Activated naive CD4-positive, alpha-beta T cell treated with anti-CD3 and anti-CD28 coated beads for 36 hours (primary cell): Measurements from ENCODE around the gene ANKRD50. TPM values are rescaled to one million over a fixed set of nuclear protein-coding genes. Genes with fewer than 3 reads are reported as not detected.

Source experiments
- CTCF ChIA-PET: fragments of 350-600 bp; sonication (Branson Sonifier 250); formaldehyde crosslinking; loops from one replicate; lab custom pipeline; 2021; ENCODE audit warnings: antibody characterized with exemption; lab: Charles Lee
- DNase-seq: peaks from one replicate; pipeline ENCODE4 v3.0.0-alpha.2; 2020
- H3K27ac Mint-ChIP-seq: one replicate; pipeline ENCODE4 v1.8.0; 2021; ENCODE audit warnings: mild to moderate bottlenecking, mixed read lengths
- H3K27me3 Mint-ChIP-seq: one replicate; pipeline ENCODE4 v1.8.0; 2021; ENCODE audit warnings: low read depth, mixed read lengths
- H3K36me3 Mint-ChIP-seq: one replicate; pipeline ENCODE4 v1.8.0; 2021; ENCODE audit warnings: low read depth, mixed read lengths
- H3K4me1 Mint-ChIP-seq: one replicate; pipeline ENCODE4 v1.8.0; 2021; ENCODE audit warnings: low read depth, mixed read lengths
- H3K4me3 Mint-ChIP-seq: one replicate; pipeline ENCODE4 v1.8.0; 2021; ENCODE audit warnings: mild to moderate bottlenecking, moderate library complexity, mixed read lengths
- H3K9me3 Mint-ChIP-seq: one replicate; pipeline ENCODE4 v1.8.0; 2021; ENCODE audit warnings: mixed read lengths
- intact Hi-C: fragments of 100-400 bp; cut with micrococcal nuclease; formaldehyde crosslinking; loops from one replicate; pipeline ENCODE4 v1.15.1; 2023
- total RNA-seq, 2 experiments: library from RNA; stranded (reverse); gene quantifications; one replicate each; pipeline ENCODE4 v1.2.3, GENCODE V29; 2021

The ANKRD50 gene
- total RNA-seq, 2 experiments from 2014 or later, result 0.57 to 0.74 TPM

DNA sequence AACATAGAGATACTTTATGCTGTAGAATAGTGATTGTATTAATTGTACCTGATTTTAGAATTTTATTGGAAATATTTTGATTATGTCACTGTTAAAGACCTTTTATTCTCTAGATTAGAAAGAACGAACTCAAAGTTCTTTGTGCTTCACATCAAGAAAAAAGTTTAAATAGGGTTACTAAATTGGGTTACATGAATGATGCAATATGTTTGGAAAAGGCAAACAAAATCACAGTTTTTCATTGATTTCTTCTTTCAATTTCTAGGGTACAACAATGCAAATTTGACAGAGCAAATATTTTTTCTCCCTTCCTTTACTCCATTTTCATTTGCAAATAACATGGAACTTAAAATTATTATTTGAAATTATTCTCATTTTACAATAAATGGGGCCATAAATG is 24.0 kb upstream of the ANKRD50 start:
- intact Hi-C loops, result no loop called here
- H3K27me3 Mint-ChIP-seq, result no peaks in the 10 kb centered on the region

GRCh38 chr4:124727331-124727890 is 14.9 kb upstream of the ANKRD50 start:
- DNase-seq, result no peak
- Mint-ChIP-seq H3K27ac (no peak overlapping the region), H3K9me3 (no peaks in the 10 kb centered on the region), H3K4me1 (no peaks in the 10 kb centered on the region), H3K4me3 (no peak overlapping the region), H3K27me3 (no peaks in the 10 kb centered on the region), H3K36me3 (no peaks in the 10 kb centered on the region)
- intact Hi-C loops, result no loop called here
- CTCF ChIA-PET, result no interaction called here

More for the DNA sequence above, 24.0 kb upstream of the ANKRD50 start:
- Mint-ChIP-seq H3K4me1 (no peaks in the 10 kb centered on the region), H3K27ac (no peak overlapping the region), H3K9me3 (no peaks in the 10 kb centered on the region), H3K36me3 (no peaks in the 10 kb centered on the region), H3K4me3 (no peak overlapping the region)
- CTCF ChIA-PET, result no interaction called here
- DNase-seq, result no peak

DNA sequence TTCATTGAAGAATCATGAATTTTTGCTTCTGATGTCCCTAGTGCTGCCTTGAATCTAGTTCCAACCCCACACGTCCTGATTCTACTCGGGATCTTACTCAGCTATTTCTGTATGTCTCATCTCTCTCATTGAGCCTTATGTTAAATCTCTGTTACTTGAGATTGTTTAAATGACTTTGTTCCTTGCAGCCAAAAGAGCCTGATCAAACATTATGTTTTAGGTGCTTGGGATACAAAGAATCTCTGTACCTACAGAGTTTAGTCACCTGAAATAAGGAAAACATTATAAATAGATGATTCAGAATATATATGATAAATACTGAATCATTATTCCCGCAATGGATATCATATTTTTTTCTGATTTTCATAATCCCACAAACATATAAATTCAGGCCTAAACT is 13.7 kb upstream of the ANKRD50 start:
- H3K27me3 Mint-ChIP-seq, result no peaks in the 10 kb centered on the region
- H3K4me3 Mint-ChIP-seq, result no peak overlapping the region
- no peak for DNase-seq
- no peaks in the 10 kb centered on the region for H3K4me1 Mint-ChIP-seq
- intact Hi-C loops, result no loop called here
- H3K9me3 Mint-ChIP-seq, result no peaks in the 10 kb centered on the region
- no peaks in the 10 kb centered on the region for H3K36me3 Mint-ChIP-seq
- H3K27ac Mint-ChIP-seq, result no peak overlapping the region
- CTCF ChIA-PET, result no interaction called here

GRCh38 chr4:124722071-124722470 is 9.5 kb upstream of the ANKRD50 start:
- Mint-ChIP-seq H3K27me3 (no peaks in the 10 kb centered on the region), H3K27ac (no peak overlapping the region)
- intact Hi-C loops, result no loop called here

DNA sequence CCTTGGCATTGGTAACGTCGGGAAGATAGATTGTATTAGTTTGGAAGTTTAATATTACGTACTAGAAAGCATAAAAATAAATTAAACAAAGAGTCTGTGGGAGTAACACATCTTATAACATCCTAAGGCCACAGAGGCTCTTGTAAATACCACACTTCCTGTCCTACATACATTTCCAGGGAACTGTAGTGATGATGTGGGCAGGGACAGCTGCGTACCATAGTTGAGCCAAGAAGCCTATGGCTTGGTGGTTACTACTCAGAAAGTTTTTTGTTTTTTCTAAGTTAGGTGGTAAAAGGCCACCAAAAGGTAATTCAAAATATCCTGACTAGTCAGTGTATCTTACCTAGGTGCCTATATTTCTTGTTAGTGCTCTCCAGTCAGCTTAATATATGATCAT is 4.6 kb upstream of the ANKRD50 start:
- intact Hi-C loops, result loop anchor here (10.0 kb wide), 1 partner anchor 382 kb away; no protein-coding TSS in a partner anchor
- CTCF ChIA-PET, result no interaction called here
- no peak for DNase-seq
- Mint-ChIP-seq H3K36me3 (no peaks in the 10 kb centered on the region), H3K4me3 (no peak overlapping the region), H3K27ac (no peak overlapping the region), H3K4me1 (peaks cover 4% of the 10 kb centered on the region), H3K9me3 (no peaks in the 10 kb centered on the region), H3K27me3 (peaks cover 5% of the 10 kb centered on the region)

More at GRCh38 chr4:124722071-124722470, 9.5 kb upstream of the ANKRD50 start:
- CTCF ChIA-PET, result no interaction called here
- H3K36me3 Mint-ChIP-seq, result no peaks in the 10 kb centered on the region
- no peaks in the 10 kb centered on the region for H3K9me3 Mint-ChIP-seq
- no peak overlapping the region for H3K4me3 Mint-ChIP-seq
- DNase-seq, result no peak
- no peaks in the 10 kb centered on the region for H3K4me1 Mint-ChIP-seq

DNA sequence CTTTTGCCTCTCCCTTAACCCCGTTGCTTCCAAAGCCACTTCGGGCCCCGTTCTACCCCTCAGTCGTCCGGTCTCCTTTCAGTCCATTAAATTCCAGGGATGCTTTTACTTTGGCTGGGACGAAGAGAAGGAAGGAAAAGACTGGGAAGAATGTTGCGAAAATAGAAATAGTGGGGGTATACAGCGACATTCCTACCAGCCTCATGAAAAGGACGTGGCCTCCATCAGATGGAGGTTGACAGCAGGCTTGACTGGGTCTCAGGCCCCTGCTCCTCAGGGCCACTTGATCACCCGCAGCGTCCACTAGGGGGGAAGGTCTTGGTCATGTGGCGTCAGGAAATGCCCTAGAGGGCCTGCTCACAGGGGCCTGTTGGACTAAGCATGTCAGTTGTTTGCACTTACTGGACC is 657 bp upstream of the ANKRD50 start:
- CTCF ChIA-PET, result no interaction called here
- Mint-ChIP-seq H3K27me3 (peaks cover 10% of the 10 kb centered on the region), H3K9me3 (no peaks in the 10 kb centered on the region), H3K4me1 (peaks cover 7% of the 10 kb centered on the region), H3K4me3 (peak overlapping the region; percentile 79), H3K27ac (no peak overlapping the region), H3K36me3 (no peaks in the 10 kb centered on the region)
- intact Hi-C loops, result loop anchor here (10.0 kb wide), 1 partner anchor 378 kb away; no protein-coding TSS in a partner anchor
- peak; percentile 14 for DNase-seq

- Mint-ChIP-seq H3K27me3 (peaks cover 10% of the 10 kb centered on the region), H3K4me3 (no peak overlapping the region), H3K36me3 (no peaks in the 10 kb centered on the region), H3K4me1 (peaks cover 7% of the 10 kb centered on the region), H3K9me3 (no peaks in the 10 kb centered on the region), H3K27ac (no peak overlapping the region)
- CTCF ChIA-PET, result no interaction called here
- DNase-seq, result peak; percentile 11
- intact Hi-C loops, result loop anchor here (10.0 kb wide), 1 partner anchor 377 kb away; no protein-coding TSS in a partner anchor
Observed at GRCh38 chr4:124711471-124712371, 811 bp downstream of the ANKRD50 start.

DNA sequence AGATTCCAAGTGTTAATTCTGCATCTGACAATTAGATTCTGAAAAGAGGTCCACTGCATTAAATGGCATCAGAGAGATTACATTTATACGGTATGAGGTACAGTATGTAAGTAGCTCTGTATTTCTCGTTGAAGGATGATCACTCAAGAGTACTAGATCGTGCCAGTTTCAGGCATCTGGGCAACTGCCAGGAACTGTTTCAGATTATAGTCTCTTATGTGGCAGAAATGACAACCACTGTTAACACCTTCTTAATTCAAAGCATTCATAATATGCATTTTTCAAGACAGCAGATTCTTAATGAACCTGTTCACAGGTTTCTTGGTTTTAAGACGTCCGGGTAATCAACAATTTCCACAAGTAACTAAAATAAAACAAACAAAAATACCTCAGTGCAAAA is 1.6 kb downstream of the ANKRD50 start:
- peak; percentile 4 for DNase-seq
- Mint-ChIP-seq H3K4me3 (no peak overlapping the region), H3K4me1 (peaks cover 7% of the 10 kb centered on the region), H3K27ac (no peak overlapping the region), H3K36me3 (no peaks in the 10 kb centered on the region), H3K27me3 (peaks cover 6% of the 10 kb centered on the region), H3K9me3 (no peaks in the 10 kb centered on the region)
- intact Hi-C loops, result loop anchor here (10.0 kb wide), 1 partner anchor 376 kb away; no protein-coding TSS in a partner anchor
- CTCF ChIA-PET, result no interaction called here

DNA sequence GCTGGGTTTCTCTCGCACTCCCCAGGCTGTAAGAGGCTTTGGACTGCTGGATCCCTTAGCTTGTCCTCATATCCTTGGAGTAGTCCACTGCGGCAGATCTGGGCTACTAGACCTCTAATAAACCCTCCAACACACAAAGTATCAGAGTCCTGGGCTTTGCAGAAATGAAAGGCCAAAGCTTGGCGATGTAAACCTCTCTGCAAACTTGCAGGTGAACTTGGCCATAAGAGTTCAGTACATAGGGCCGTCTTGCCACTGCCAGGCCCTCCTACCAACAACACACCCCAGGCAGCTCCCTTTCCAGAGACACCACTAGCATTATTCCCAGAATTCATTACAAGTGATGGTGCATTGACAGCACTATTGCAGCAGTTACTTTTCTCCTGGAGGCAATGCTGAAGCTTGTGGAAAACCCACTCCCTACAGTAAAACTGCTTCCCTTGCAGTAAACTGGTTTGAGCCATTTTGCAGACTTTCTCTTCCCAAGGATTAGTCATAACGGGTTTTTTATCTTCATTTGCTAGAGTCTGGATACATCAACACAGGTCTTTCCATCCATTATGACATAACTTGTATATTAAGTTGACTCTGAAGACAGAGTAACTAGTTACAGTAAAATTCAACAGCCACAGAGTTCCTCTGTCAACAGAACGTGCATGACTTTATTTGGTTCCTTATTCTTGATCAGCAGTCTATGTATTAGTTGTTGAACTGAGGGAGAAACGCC is 2.4 kb downstream of the ANKRD50 start:
- H3K27me3 Mint-ChIP-seq, result peaks cover 6% of the 10 kb centered on the region
- no peak overlapping the region for H3K4me3 Mint-ChIP-seq
- CTCF ChIA-PET, result no interaction called here
- DNase-seq, result no peak
- no peaks in the 10 kb centered on the region for H3K36me3 Mint-ChIP-seq
- intact Hi-C loops, result loop anchor here (10.0 kb wide), 1 partner anchor 375 kb away; no protein-coding TSS in a partner anchor
- peaks cover 7% of the 10 kb centered on the region for H3K4me1 Mint-ChIP-seq
- no peak overlapping the region for H3K27ac Mint-ChIP-seq
- H3K9me3 Mint-ChIP-seq, result no peaks in the 10 kb centered on the region

GRCh38 chr4:124708517-124709300 is 3.8 kb downstream of the ANKRD50 start:
- Mint-ChIP-seq H3K9me3 (no peaks in the 10 kb centered on the region), H3K27ac (no peak overlapping the region), H3K27me3 (peaks cover 6% of the 10 kb centered on the region), H3K4me1 (peaks cover 7% of the 10 kb centered on the region), H3K36me3 (no peaks in the 10 kb centered on the region), H3K4me3 (no peak overlapping the region)
- intact Hi-C loops, result no loop called here
- CTCF ChIA-PET, result interaction anchor here (0.6 kb wide), 1 partner anchor 375 kb away, joined by 3 read pairs; no protein-coding TSS in a partner anchor
- DNase-seq, result no peak

DNA sequence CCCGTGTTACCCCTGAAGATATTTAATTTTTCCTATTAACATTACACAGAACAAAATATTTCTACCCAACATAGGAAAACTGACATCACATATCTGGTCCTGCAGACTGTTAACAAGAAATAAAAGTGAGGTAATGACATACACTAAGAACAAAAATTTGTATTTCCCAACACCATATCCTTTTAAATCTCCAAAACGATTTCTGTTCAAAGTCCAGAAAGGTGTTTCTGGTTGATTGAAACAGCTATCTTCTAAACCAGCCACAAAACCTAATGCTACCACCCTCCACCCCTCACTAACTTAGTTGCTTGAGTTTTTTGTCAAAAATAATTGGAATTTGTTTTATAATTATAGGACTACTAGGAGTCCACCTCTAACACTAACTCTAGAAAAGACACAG is 7.1 kb downstream of the ANKRD50 start:
- Mint-ChIP-seq H3K4me1 (peaks cover under 1% of the 10 kb centered on the region), H3K4me3 (no peak overlapping the region), H3K27ac (no peak overlapping the region), H3K27me3 (peaks cover 3% of the 10 kb centered on the region), H3K9me3 (no peaks in the 10 kb centered on the region), H3K36me3 (no peaks in the 10 kb centered on the region)
- DNase-seq, result no peak
- CTCF ChIA-PET, result no interaction called here
- intact Hi-C loops, result no loop called here

- CTCF ChIA-PET, result no interaction called here
- intact Hi-C loops, result no loop called here
- Mint-ChIP-seq H3K36me3 (no peaks in the 10 kb centered on the region), H3K9me3 (no peaks in the 10 kb centered on the region), H3K4me3 (no peak overlapping the region), H3K27ac (no peak overlapping the region), H3K4me1 (no peaks in the 10 kb centered on the region), H3K27me3 (no peaks in the 10 kb centered on the region)
- DNase-seq, result no peak
Observed at GRCh38 chr4:124703154-124703553, 9.4 kb downstream of the ANKRD50 start.
